ENCODE results near the gene EPB41L4B.

- no peak for TF ChIP-seq POLR2AphosphoS5 (IDR thresholded peaks at IDR 0.05)
- no peak for TF ChIP-seq CTCF (IDR thresholded peaks at IDR 0.05)
Observed at GRCh38 chr9:109341561-109341960, 20.7 kb upstream of the EPB41L4B start.
